ENCODE results near the gene TSC2.
A peak's percentile ranks its signal among the peaks of the same experiment; 100 is the strongest.
"Not testable (repeated sequence)": the region's sequence is repeated elsewhere in the genome, so short reads cannot be mapped to it uniquely, and the experiment has no call there.

Gene TSC2

GRCh38 chr16:2121325-2121724 lies 73.5 kb downstream of the TSC2 start:
- not testable (repeated sequence) for DNase-seq (ENCODE audit: low read depth); H3K4me3 ChIP-seq (ENCODE audit: low read length)
- peak; percentile 27 for TF ChIP-seq CTCF (conservative IDR thresholded peaks at IDR 0.05; ENCODE audit: low read depth, low read length)

GRCh38 chr16:2121853-2122252 lies 74.1 kb downstream of the TSC2 start:
- DNase-seq (ENCODE audit: low read depth), result no peak
- TF ChIP-seq CTCF (conservative IDR thresholded peaks at IDR 0.05; ENCODE audit: low read depth, low read length), result no peak
- H3K4me3 ChIP-seq (ENCODE audit: low read length), result no peak overlapping the region

GRCh38 chr16:2122429-2122828 lies 74.6 kb downstream of the TSC2 start:
- no peak for TF ChIP-seq CTCF (conservative IDR thresholded peaks at IDR 0.05; ENCODE audit: low read depth, low read length)
- H3K4me3 ChIP-seq (ENCODE audit: low read length), result no peak overlapping the region
- DNase-seq (ENCODE audit: low read depth), result no peak

- H3K4me3 ChIP-seq (ENCODE audit: low read length); DNase-seq (ENCODE audit: low read depth): not testable (repeated sequence)
Measured at GRCh38 chr16:2122934-2123683, 75.3 kb downstream of the TSC2 start.

GRCh38 chr16:2123706-2124376 lies 76.1 kb downstream of the TSC2 start:
- not testable (repeated sequence) for H3K4me3 ChIP-seq (ENCODE audit: low read length); DNase-seq (ENCODE audit: low read depth)

GRCh38 chr16:2124377-2124693 lies 76.5 kb downstream of the TSC2 start:
- DNase-seq (ENCODE audit: low read depth); H3K4me3 ChIP-seq (ENCODE audit: low read length): not testable (repeated sequence)

GRCh38 chr16:2124694-2125444 lies 77.1 kb downstream of the TSC2 start:
- not testable (repeated sequence) for H3K4me3 ChIP-seq (ENCODE audit: low read length); DNase-seq (ENCODE audit: low read depth)

- not testable (repeated sequence) for H3K4me3 ChIP-seq (ENCODE audit: low read length); DNase-seq (ENCODE audit: low read depth)
Measured at GRCh38 chr16:2125609-2126008, 77.8 kb downstream of the TSC2 start.

GRCh38 chr16:2126161-2126743 lies 78.5 kb downstream of the TSC2 start:
- not testable (repeated sequence) for H3K4me3 ChIP-seq (ENCODE audit: low read length); DNase-seq (ENCODE audit: low read depth)

GRCh38 chr16:2126928-2127556 lies 79.3 kb downstream of the TSC2 start:
- DNase-seq (ENCODE audit: low read depth); H3K4me3 ChIP-seq (ENCODE audit: low read length): not testable (repeated sequence)

GRCh38 chr16:2127630-2128280 lies 80.0 kb downstream of the TSC2 start:
- not testable (repeated sequence) for DNase-seq (ENCODE audit: low read depth)

GRCh38 chr16:2129251-2129650 lies 81.5 kb downstream of the TSC2 start:
- H3K4me3 ChIP-seq (ENCODE audit: low read length); DNase-seq (ENCODE audit: low read depth): not testable (repeated sequence)

More at GRCh38 chr16:2127630-2128280, 80.0 kb downstream of the TSC2 start:
- not testable (repeated sequence) for H3K4me3 ChIP-seq (ENCODE audit: low read length)

- not testable (repeated sequence) for DNase-seq (ENCODE audit: low read depth); H3K4me3 ChIP-seq (ENCODE audit: low read length)
Measured at GRCh38 chr16:2129890-2130447, 82.2 kb downstream of the TSC2 start.

GRCh38 chr16:2133797-2134196 lies 86.0 kb downstream of the TSC2 start:
- H3K4me3 ChIP-seq (ENCODE audit: low read length), result not testable (repeated sequence)

More at GRCh38 chr16:2133797-2134196, 86.0 kb downstream of the TSC2 start:
- not testable (repeated sequence) for DNase-seq (ENCODE audit: low read depth)

All from retinal pigment epithelial cell (primary cell).